Trophoblast cell (in vitro differentiated cells and primary cell): ENCODE data around the gene RASAL2.
"Not testable (repeated sequence)": the region's sequence is repeated elsewhere in the genome, so short reads cannot be mapped to it uniquely, and the experiment has no call there.

ENCODE experiments used
- DNase-seq, 2 donors: peaks; one replicate each; pipeline ENCODE4 v3.0.0-alpha.2; 2016
- H2AFZ ChIP-seq: 2 replicates; pipeline ENCODE4 v1.6.1; 2013; ENCODE audit warnings: low read length, moderate library complexity, mild to moderate bottlenecking; ENCODE audit not compliant: insufficient read depth, poor library complexity
- H2AK5ac ChIP-seq: 2 replicates; pipeline ENCODE4 v1.6.1; 2013; ENCODE audit warnings: mild to moderate bottlenecking, low read length
- H2BK120ac ChIP-seq: 2 replicates; pipeline ENCODE4 v1.6.1; 2013; ENCODE audit warnings: low read length, mild to moderate bottlenecking, moderate library complexity; ENCODE audit not compliant: insufficient read depth, poor library complexity
- H2BK12ac ChIP-seq: 2 replicates; pipeline ENCODE4 v1.6.1; 2013; ENCODE audit warnings: mild to moderate bottlenecking, low read length, moderate library complexity
- H2BK5ac ChIP-seq: 2 replicates; pipeline ENCODE4 v1.6.1; 2013; ENCODE audit warnings: low read length, low read depth, moderate library complexity, mild to moderate bottlenecking; ENCODE audit not compliant: poor library complexity
- H3K14ac ChIP-seq: 2 replicates; pipeline ENCODE4 v1.6.1; 2013; ENCODE audit warnings: mild to moderate bottlenecking, low read length
- H3K18ac ChIP-seq: 2 replicates; pipeline ENCODE4 v1.6.1; 2013; ENCODE audit warnings: mild to moderate bottlenecking, low read length
- H3K23ac ChIP-seq: 2 replicates; pipeline ENCODE4 v1.6.1; 2013; ENCODE audit warnings: low read length
- H3K27ac ChIP-seq: 2 replicates; pipeline ENCODE4 v1.5.1; 2013; ENCODE audit warnings: low read depth, mild to moderate bottlenecking, inconsistent platforms, low read length, moderate library complexity
- H3K27me3 ChIP-seq: 2 replicates; pipeline ENCODE4 v1.6.1; 2013; ENCODE audit warnings: inconsistent platforms, mild to moderate bottlenecking, low read length, moderate library complexity; ENCODE audit not compliant: insufficient read depth
- H3K36me3 ChIP-seq, 2 experiments: 1 replicate in 1 of 2; 2 replicates in 1 of 2; pipeline ENCODE4 v1.6.1; 2013; ENCODE audit warnings: low read length in 2 of 2, mild to moderate bottlenecking in 2 of 2, moderate library complexity in 1 of 2; ENCODE audit not compliant: insufficient read depth in 2 of 2, control insufficient read depth in 1 of 2
- H3K4ac ChIP-seq: 2 replicates; pipeline ENCODE4 v1.6.1; 2013; ENCODE audit warnings: low read depth, mild to moderate bottlenecking, low read length, moderate library complexity
- H3K4me1 ChIP-seq, 2 experiments: 1 replicate in 1 of 2; 2 replicates in 1 of 2; pipeline ENCODE4 v1.6.1; 2013; ENCODE audit warnings: low read length in 2 of 2, mild to moderate bottlenecking in 2 of 2, moderate library complexity in 1 of 2; ENCODE audit not compliant: insufficient read depth in 2 of 2, control insufficient read depth in 1 of 2
- H3K4me2 ChIP-seq: 2 replicates; pipeline ENCODE4 v1.6.1; 2013; ENCODE audit warnings: inconsistent platforms, mild to moderate bottlenecking, low read length, moderate library complexity
- H3K4me3 ChIP-seq: 2 replicates; pipeline ENCODE4 v1.5.1; 2013; ENCODE audit warnings: mild to moderate bottlenecking, low read depth, low read length, inconsistent platforms
- H3K79me1 ChIP-seq: one replicate; pipeline ENCODE4 v1.6.1; 2013; ENCODE audit warnings: low read length
- H3K79me2 ChIP-seq: 2 replicates; pipeline ENCODE4 v1.6.1; 2013; ENCODE audit warnings: low read length, mild to moderate bottlenecking; ENCODE audit not compliant: control insufficient read depth, insufficient read depth, poor library complexity
- H3K9ac ChIP-seq: 2 replicates; pipeline ENCODE4 v1.6.1; 2013; ENCODE audit warnings: mild to moderate bottlenecking, low read length
- H3K9me3 ChIP-seq: 2 replicates; pipeline ENCODE4 v1.6.1; 2013; ENCODE audit warnings: low read depth, mild to moderate bottlenecking, control low read depth, inconsistent platforms, low read length; ENCODE audit not compliant: insufficient read depth
- H4K12ac ChIP-seq: 2 replicates; pipeline ENCODE4 v1.6.1; 2013; ENCODE audit warnings: low read depth, mild to moderate bottlenecking, low read length, moderate library complexity
- H4K8ac ChIP-seq: 2 replicates; pipeline ENCODE4 v1.6.1; 2013; ENCODE audit warnings: low read depth, mild to moderate bottlenecking, low read length, moderate library complexity
- H4K91ac ChIP-seq: one replicate; pipeline ENCODE4 v1.6.1; 2013; ENCODE audit warnings: low read depth, mild to moderate bottlenecking, low read length, moderate library complexity
- WGBS: extraction: QIAGEN DNeasy Blood & Tissue Kit; methylation state at CpG from one replicate; pipeline ENCODE4 v1.1.7; 2013; ENCODE audit warnings: missing lambda C conversion rate; ENCODE audit not compliant: insufficient read length, insufficient coverage; ENCODE audit errors: extremely low coverage; 5-methylcytosine and 5-hydroxymethylcytosine counted together

RASAL2 gene

GRCh38 chr1:178243119-178243518 lies 149.2 kb downstream of the RASAL2 start:
- no CpG with 5 or more reads among the region's 1 CpG for WGBS
- DNase-seq: no peak

GRCh38 chr1:178243890-178244289 lies 150.0 kb downstream of the RASAL2 start:
- no peak overlapping the region for H2BK5ac ChIP-seq
- H3K36me3 ChIP-seq: no peaks in the 10 kb centered on the region
- H3K23ac ChIP-seq: no peak overlapping the region
- H3K9me3 ChIP-seq: peaks cover 1% of the 10 kb centered on the region
- no peak for DNase-seq
- H4K91ac ChIP-seq: no peak overlapping the region
- no peak overlapping the region for H2BK120ac ChIP-seq
- H4K12ac ChIP-seq: no peak overlapping the region
- peaks cover 2% of the 10 kb centered on the region for H3K79me1 ChIP-seq
- no peak overlapping the region for H3K4me2 ChIP-seq
- H3K14ac ChIP-seq: no peak overlapping the region
- no peak overlapping the region for H4K8ac ChIP-seq
- no peak overlapping the region for H2BK12ac ChIP-seq
- peaks cover 4% of the 10 kb centered on the region for H3K79me2 ChIP-seq
- H3K4me1 ChIP-seq: no peaks in the 10 kb centered on the region
- no peak overlapping the region for H3K9ac ChIP-seq
- no peak overlapping the region for H3K4me3 ChIP-seq
- WGBS: no CpG with 5 or more reads among the region's 2 CpGs
- H3K4ac ChIP-seq: no peak overlapping the region
- H3K18ac ChIP-seq: no peak overlapping the region
- no peak overlapping the region for H3K27ac ChIP-seq
- H2AFZ ChIP-seq: no peak overlapping the region
- no peaks in the 10 kb centered on the region for H3K27me3 ChIP-seq
- H2AK5ac ChIP-seq: no peak overlapping the region

More at GRCh38 chr1:178243119-178243518, 149.2 kb downstream of the RASAL2 start:
- Histone ChIP-seq H2AFZ (no peak overlapping the region), H2BK5ac (no peak overlapping the region), H3K9ac (no peak overlapping the region), H3K27ac (no peak overlapping the region), H2BK12ac (no peak overlapping the region), H4K12ac (peak overlapping the region; percentile 70), H2BK120ac (peak overlapping the region; percentile 13), H3K36me3 (no peaks in the 10 kb centered on the region), H3K4me2 (no peak overlapping the region), H3K9me3 (peaks cover 1% of the 10 kb centered on the region), H4K91ac (peak overlapping the region; percentile 6), H3K18ac (peak overlapping the region; percentile 71), H3K23ac (no peak overlapping the region), H3K14ac (peak overlapping the region; percentile 61), H3K27me3 (no peaks in the 10 kb centered on the region), H3K4ac (peak overlapping the region; percentile 89), H3K79me2 (peaks cover 4% of the 10 kb centered on the region), H2AK5ac (no peak overlapping the region), H3K4me3 (no peak overlapping the region), H3K79me1 (peaks cover 2% of the 10 kb centered on the region), H4K8ac (no peak overlapping the region), H3K4me1 (no peaks in the 10 kb centered on the region)

- H2BK5ac ChIP-seq, H4K12ac ChIP-seq, H3K14ac ChIP-seq, H3K9me3 ChIP-seq, H2BK12ac ChIP-seq, H3K23ac ChIP-seq, H3K79me2 ChIP-seq, H3K36me3 ChIP-seq, H3K18ac ChIP-seq, H4K8ac ChIP-seq, H3K4me3 ChIP-seq, DNase-seq, H2BK120ac ChIP-seq, H3K79me1 ChIP-seq, H3K27me3 ChIP-seq, H3K4me2 ChIP-seq, H3K4ac ChIP-seq, H3K4me1 ChIP-seq, H4K91ac ChIP-seq, H2AFZ ChIP-seq, H3K9ac ChIP-seq, H2AK5ac ChIP-seq, H3K27ac ChIP-seq: not testable (repeated sequence)
- no CpG with 5 or more reads among the region's 3 CpGs for WGBS
These were observed 154.4 kb downstream of the RASAL2 start for GRCh38 chr1:178248284-178248683.

- H3K4me1 ChIP-seq, H4K91ac ChIP-seq, H3K9ac ChIP-seq, H4K8ac ChIP-seq, H2BK12ac ChIP-seq, DNase-seq, H3K36me3 ChIP-seq, H2BK5ac ChIP-seq, H2AK5ac ChIP-seq, H2AFZ ChIP-seq, H2BK120ac ChIP-seq, H3K14ac ChIP-seq, H3K27me3 ChIP-seq, H3K4me2 ChIP-seq, H4K12ac ChIP-seq, H3K4me3 ChIP-seq, H3K79me2 ChIP-seq, H3K9me3 ChIP-seq, H3K4ac ChIP-seq, H3K79me1 ChIP-seq, H3K23ac ChIP-seq, H3K18ac ChIP-seq: not testable (repeated sequence)
- WGBS: no CpG with 5 or more reads among the region's 3 CpGs
- peak overlapping the region; percentile 39 for H3K27ac ChIP-seq
These were observed 159.7 kb downstream of the RASAL2 start for GRCh38 chr1:178253581-178253980.
